Central memory CD4-positive, alpha-beta T cell (primary cell): ENCODE results near the gene SS18L1.
"Not testable (repeated sequence)": the region's sequence is repeated elsewhere in the genome, so short reads cannot be mapped to it uniquely, and the experiment has no call there.

Experiments used
- DNase-seq: peaks from one replicate; pipeline ENCODE4 v3.0.0; 2022
- total RNA-seq, 3 experiments: gene quantifications; one replicate each; lab custom pipeline; 2026; lab: John Stamatoyannopoulos, UW

SS18L1 gene, protein sequence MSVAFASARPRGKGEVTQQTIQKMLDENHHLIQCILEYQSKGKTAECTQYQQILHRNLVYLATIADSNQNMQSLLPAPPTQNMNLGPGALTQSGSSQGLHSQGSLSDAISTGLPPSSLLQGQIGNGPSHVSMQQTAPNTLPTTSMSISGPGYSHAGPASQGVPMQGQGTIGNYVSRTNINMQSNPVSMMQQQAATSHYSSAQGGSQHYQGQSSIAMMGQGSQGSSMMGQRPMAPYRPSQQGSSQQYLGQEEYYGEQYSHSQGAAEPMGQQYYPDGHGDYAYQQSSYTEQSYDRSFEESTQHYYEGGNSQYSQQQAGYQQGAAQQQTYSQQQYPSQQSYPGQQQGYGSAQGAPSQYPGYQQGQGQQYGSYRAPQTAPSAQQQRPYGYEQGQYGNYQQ
- total RNA-seq = 25.3 to 30.9 (median 29.2) reads per million in 3 experiments

GRCh38 chr20:62143081-62143956, at the start of gene SS18L1, which contains the start of gene PSMA7:
Gene SS18L1 (plus strand): TSS chr20:62143769. CDS start chr20:62143821, 52 bp downstream.
Gene PSMA7 (minus strand): TSS chr20:62143394. CDS start chr20:62143303, 91 bp downstream.
- DNase-seq = peak; percentile 86

GRCh38 chr20:62096421-62097380, 46.9 kb upstream of the SS18L1 start:
- DNase-seq = no peak

DNA sequence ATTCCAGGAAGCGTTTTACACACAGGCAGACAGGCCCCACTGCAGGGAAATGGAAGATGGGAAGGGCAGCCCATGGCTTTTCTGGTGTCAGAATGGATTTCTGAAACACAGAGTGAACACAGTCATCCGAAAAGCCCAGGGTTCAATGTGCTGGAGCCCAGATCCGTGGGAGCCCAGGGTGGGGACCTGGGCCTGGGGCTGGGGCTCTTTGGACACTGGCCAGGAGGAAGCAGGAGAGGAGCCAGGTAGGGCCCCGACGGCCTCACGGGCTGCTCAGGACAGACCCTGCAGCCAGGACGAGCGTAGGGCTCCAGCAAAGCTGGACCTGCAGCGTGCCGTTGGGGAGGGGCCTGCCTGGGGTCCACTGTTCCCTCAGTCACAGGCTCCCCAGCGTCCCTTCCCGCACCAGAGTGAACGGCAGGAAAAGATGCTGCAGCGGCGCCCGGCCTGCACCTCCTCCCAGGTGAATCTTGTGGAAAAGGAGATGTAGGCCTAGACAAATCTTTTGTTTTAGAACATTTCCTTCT, 45.6 kb upstream of the SS18L1 start:
- DNase-seq = no peak

DNA sequence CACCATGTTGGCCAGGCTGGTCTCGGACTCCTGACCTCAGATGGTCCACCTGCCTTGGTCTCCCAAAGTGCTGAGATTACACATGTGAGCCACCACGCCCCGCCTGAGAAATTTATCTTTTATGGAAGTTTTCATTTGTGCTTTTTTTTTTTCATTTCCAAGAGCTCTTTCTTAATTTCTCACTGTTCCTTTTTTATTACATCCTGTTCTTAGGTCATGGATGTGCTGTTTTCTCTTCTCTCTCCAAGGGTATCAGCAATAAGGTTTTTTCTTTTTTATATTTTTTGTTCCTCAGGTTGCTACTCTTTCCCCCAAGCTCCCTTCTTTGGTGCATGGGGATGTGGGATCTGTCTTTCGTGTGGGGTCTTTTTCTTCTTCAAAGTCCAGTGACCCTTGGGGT, 42.5 kb upstream of the SS18L1 start:
- no peak for DNase-seq

GRCh38 chr20:62103508-62104233, 39.9 kb upstream of the SS18L1 start:
- no peak for DNase-seq

DNA sequence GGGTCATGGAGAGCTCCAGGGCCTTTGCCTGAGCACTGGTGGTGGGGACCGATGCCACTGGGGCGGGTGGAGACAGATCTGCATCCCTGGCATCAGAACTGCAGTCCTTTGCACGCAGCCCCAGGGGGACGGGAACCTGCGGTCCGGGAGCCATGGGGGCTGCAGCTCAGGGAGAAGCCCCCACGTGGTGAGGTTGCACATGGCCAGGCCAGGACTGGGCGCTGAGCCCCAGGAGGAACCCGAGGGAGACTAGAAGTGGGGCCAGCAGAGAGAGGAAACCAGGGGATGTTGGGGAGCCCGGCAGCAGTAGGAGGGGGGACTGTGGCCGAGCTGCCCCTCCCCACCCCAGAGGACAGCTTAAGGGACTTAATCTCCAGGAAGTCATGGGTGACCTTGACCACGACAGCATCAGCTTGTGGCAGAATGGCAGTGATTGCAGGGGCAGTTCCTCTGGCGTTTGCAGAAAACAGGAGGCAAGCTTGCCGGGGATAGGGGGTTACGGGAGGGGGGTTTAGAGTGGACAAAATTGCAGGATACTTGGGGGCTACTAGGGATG, 39.3 kb upstream of the SS18L1 start:
- DNase-seq = no peak

- DNase-seq = no peak
Measured at GRCh38 chr20:62104791-62105345, 38.7 kb upstream of the SS18L1 start.

DNA sequence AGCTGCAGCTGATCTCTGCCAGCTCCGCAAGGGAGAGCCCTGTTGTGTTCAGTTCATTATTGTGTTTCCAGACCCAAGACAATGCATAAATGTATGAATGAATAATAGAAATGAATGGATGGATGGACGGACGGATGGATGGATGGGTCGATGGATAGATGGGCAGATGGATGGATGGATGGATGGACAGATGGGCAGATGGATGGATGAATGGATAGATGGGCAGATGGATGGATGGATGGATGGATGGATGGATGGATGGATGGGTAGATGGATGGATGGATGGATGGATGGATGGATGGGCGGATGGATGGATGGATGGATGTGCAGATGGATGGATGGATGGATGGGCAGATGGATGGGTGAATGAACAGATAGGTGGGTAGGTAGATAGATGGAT, 38.0 kb upstream of the SS18L1 start:
- no peak for DNase-seq

- no peak for DNase-seq
Measured at GRCh38 chr20:62111148-62111547, 32.4 kb upstream of the SS18L1 start.

DNA sequence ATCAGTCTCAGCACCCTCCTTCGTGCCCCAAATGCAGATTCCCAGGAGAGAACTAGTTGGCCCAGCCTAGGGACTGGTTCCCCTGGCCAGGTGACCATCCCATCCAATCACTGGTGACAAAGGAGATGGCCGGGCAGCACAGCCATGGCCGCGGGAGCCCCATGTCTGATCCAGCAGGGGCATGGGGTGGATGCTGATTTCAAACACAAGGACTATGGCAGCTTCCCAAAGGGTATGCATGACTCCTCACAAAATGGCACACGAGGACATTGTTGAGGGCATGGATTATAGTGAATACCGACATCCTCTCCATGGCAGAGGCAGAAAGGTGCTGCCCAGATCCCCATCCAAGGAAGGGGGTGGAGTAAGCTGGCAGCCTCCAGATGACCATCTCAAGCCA, 31.2 kb upstream of the SS18L1 start:
- DNase-seq = no peak

- DNase-seq = no peak
Measured at GRCh38 chr20:62114894-62115293, 28.7 kb upstream of the SS18L1 start.

DNA sequence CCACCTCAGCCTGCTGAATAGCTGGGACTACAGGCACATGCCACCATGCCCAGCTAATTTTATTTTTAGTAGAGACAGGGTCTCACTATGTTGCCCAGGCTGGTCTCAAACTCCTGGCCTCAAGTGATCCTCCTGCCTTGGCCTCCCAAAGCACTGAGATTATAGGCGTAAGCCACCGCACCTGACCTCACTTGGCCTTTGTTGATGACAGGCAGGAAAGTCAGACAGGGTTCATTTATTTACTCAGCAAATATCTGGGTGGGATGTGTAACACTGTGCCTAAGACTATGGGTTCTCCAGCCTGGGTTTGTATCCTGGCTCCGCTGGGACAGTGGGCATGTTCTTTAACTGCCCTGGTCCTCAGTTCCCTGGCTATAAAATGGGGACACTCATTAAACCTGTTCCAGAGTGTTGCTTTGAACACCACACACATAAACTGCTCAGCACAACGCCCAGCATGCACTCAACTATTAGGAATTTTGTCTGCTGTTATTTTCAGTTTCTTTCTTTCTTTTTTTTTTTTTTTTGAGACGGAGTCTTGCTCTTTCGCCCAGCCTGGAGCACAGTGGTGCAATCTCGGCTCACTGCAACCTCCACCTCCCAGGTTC, 27.7 kb upstream of the SS18L1 start:
- DNase-seq = not testable (repeated sequence)

- no peak for DNase-seq
Measured at GRCh38 chr20:62116558-62117361, 26.8 kb upstream of the SS18L1 start.

GRCh38 chr20:62117362-62117646, 26.3 kb upstream of the SS18L1 start:
- DNase-seq = no peak

DNA sequence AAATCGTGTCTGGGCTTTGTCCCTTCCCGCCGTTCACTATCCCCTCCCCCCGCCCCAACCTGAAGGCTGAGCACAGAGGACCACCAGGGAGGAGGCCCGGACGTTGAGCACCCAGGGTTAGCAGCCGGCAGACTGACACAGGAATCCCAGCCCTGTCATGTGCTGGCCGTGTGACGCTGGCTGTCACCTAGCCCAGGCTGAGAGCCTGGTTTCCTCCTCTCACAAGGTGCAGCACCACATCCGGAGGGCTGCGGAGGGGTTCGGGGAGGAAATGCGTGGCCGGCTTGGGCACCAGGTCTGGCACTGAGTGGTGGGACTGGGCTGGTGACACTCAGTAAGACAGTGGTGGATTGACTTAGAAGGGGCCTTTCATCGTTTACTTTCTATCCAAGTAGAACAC, 25.9 kb upstream of the SS18L1 start:
- DNase-seq = peak; percentile 92

DNA sequence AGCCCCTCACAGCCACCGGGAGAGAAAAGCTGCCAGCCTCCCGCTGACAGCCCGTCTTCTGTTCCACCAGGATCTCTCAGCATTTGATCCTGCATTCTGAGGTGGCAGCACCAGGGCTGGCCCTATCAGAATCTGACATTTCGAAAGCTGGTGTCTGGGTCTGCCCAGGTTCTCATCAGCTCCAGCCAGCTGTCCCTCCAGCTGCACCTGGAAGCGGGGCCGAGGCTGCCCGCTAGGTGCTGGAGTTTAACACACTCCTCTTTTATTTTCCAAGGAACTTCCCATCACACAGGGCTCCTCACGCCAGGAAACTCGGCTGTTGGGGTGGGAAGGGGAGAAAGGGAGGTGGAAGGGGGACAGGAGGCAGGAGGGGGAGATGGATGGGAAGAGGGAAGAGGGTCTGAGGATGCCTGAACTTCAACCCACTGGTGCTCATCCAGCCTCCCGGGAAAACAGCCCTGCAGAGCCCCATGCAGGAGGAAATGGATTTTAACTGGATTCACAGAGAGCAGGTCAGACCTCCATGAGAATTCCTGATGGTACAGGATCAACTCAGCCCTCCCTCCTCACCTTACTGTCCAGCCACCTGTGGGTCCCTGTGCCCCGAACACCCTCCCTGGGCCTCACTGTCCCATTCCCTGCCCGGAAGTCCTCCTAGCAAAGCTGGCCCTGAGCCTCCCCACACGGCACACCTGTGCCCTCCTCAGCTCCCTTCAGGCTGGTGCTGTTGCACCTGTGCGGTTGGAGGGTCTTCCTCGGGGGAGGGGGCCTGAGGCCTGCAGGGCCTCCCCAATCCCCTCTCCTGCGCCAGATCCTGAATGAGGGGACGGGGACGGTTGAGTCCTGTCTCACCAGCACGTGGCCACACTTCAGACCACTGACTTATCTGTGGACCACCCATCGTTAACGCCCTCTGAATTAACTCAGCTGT, 25.2 kb upstream of the SS18L1 start:
- DNase-seq = no peak

DNA sequence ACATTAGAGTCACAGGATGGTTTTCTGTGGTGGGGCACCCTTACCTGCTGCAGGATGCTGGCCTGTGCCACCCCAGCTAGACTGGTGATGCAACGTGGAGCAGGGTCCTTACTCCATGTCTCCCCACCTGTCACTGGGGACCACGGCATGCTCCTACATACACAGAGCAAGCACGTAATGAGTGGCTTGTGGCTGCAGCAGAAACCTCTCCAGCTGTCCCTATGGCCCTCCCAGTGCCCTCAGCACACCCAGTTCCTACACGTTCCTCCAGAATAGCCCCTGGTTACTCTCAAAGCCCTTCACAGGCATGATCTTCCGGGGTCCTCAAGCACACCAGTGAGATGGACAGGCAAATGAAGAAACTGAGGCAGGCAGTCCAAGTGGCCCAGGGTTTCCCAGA, 24.5 kb upstream of the SS18L1 start:
- no peak for DNase-seq

GRCh38 chr20:62119591-62120364, 23.8 kb upstream of the SS18L1 start:
- no peak for DNase-seq
